GM06990 (cell line): ENCODE data around the gene ASPDH.

ENCODE experiments used
- DNase-seq: peaks from one replicate; pipeline ENCODE4 v3.0.0-alpha.2; 2011; ENCODE audit not compliant: insufficient read length; ENCODE audit errors: extremely low read depth
- H3K27me3 ChIP-seq: replicated peaks from 2 replicates; pipeline ENCODE4 v1.6.0; 2011; ENCODE audit warnings: low read length; ENCODE audit not compliant: control insufficient read depth, insufficient read depth
- H3K36me3 ChIP-seq: 2 replicates; pipeline ENCODE4 v1.5.1; 2011; ENCODE audit warnings: low read length; ENCODE audit not compliant: control insufficient read depth, insufficient read depth
- H3K4me3 ChIP-seq: replicated peaks from 2 replicates; pipeline ENCODE4 v1.5.1; 2011; ENCODE audit warnings: low read depth, mild to moderate bottlenecking, control low read depth, low read length
- CTCF ChIP-seq: IDR thresholded peaks from 2 replicates; pipeline ENCODE4 v1.5.1; 2011; ENCODE audit warnings: low read length, control low read depth, mild to moderate bottlenecking, inconsistent platforms; ENCODE audit not compliant: insufficient read depth, poor library complexity, severe bottlenecking

Gene ASPDH

GRCh38 chr19:50516456-50516855, 2.7 kb upstream of the ASPDH start:
- no peak for TF ChIP-seq CTCF
- DNase-seq = no peak
- no peaks in the 10 kb centered on the region for H3K36me3 ChIP-seq
- H3K4me3 ChIP-seq = no peak overlapping the region
- H3K27me3 ChIP-seq = no peaks in the 10 kb centered on the region

- H3K36me3 ChIP-seq = no peaks in the 10 kb centered on the region
- H3K27me3 ChIP-seq = no peaks in the 10 kb centered on the region
- no peak for TF ChIP-seq CTCF
- no peak for DNase-seq
- no peak overlapping the region for H3K4me3 ChIP-seq
Measured at GRCh38 chr19:50515168-50515561, 1.5 kb upstream of the ASPDH start.

GRCh38 chr19:50514346-50515167, 844 bp upstream of the ASPDH start:
- no peak for TF ChIP-seq CTCF
- no peak for DNase-seq
- Histone ChIP-seq H3K4me3 (no peak overlapping the region), H3K27me3 (no peaks in the 10 kb centered on the region), H3K36me3 (no peaks in the 10 kb centered on the region)

- Histone ChIP-seq H3K36me3 (no peaks in the 10 kb centered on the region), H3K27me3 (no peaks in the 10 kb centered on the region), H3K4me3 (no peak overlapping the region)
- no peak for DNase-seq
- no peak for TF ChIP-seq CTCF
Measured at GRCh38 chr19:50512999-50513745, 541 bp downstream of the ASPDH start.

- Histone ChIP-seq H3K36me3 (no peaks in the 10 kb centered on the region), H3K4me3 (peak overlapping the region; percentile 88), H3K27me3 (no peaks in the 10 kb centered on the region)
- no peak for TF ChIP-seq CTCF
- DNase-seq = no peak
Measured at GRCh38 chr19:50512112-50512998, 1.4 kb downstream of the ASPDH start.
